Peyer's patch (tissue), 4 donors: ENCODE measurements around the gene TGDS.

Experiments
- CTCF ChIP-seq, 6 experiments: fragments of 450-650 bp in 4 of 6; fragments of 200-600 bp in 2 of 6; sonication (generic) in 1 of 6; IDR thresholded peaks; one replicate each; pipeline ENCODE4 v1.5.1; 2017 to 2019; ENCODE audit warnings: antibody characterized with exemption in 6 of 6, mild to moderate bottlenecking in 3 of 6, moderate library complexity in 1 of 6
- POLR2A ChIP-seq, 2 donors: fragments of 450-650 bp; IDR thresholded peaks; one replicate each; pipeline ENCODE4 v1.5.1; 2017; ENCODE audit warnings: antibody characterized with exemption in 2 of 2, mild to moderate bottlenecking in 2 of 2, moderate library complexity in 2 of 2

- TF ChIP-seq CTCF (IDR thresholded peaks at IDR 0.05) (no peak), POLR2A (IDR thresholded peaks at IDR 0.05) (no peak)
These were observed 61.8 kb downstream of the TGDS start for GRCh38 chr13:94534166-94534565.
